ENCODE results near the gene LEFTY1.
A peak's percentile ranks its signal among the peaks of the same experiment; 100 is the strongest.
"Not testable (repeated sequence)": the region's sequence is repeated elsewhere in the genome, so short reads cannot be mapped to it uniquely, and the experiment has no call there.

Gene LEFTY1

GRCh38 chr1:225842788-225843425, 46.0 kb downstream of the LEFTY1 start:
- H3K36me3 Mint-ChIP-seq: no peaks in the 10 kb centered on the region
- peaks cover 38% of the 10 kb centered on the region for H3K4me1 Mint-ChIP-seq
- H3K4me3 Mint-ChIP-seq: no peak overlapping the region
- no peaks in the 10 kb centered on the region for H3K9me3 Mint-ChIP-seq
- peak overlapping the region; percentile 20 for H3K27ac Mint-ChIP-seq
- no peaks in the 10 kb centered on the region for H3K27me3 Mint-ChIP-seq

DNA sequence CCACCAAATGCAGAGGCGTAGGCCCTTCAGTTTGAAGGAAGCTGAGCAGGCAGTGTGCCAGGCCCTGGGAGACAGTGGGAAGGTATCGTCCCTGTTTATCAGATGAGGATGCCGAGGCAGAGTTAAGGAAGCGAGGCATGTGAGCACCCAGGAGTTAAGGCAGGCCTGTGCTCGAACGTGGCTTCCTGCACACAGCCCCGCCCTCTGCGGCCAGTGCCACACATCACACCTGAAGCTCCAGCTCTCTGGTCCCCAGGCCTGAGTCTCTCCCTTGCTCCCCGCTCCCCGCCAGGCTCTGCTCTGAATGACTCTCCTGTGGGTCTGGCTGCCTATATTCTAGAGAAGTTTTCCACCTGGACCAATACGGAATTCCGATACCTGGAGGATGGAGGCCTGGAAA, 46.9 kb downstream of the LEFTY1 start:
- no peak overlapping the region for H3K4me3 Mint-ChIP-seq
- H3K4me1 Mint-ChIP-seq: peaks cover 31% of the 10 kb centered on the region
- no peaks in the 10 kb centered on the region for H3K36me3 Mint-ChIP-seq
- H3K27me3 Mint-ChIP-seq: no peaks in the 10 kb centered on the region
- peak overlapping the region; percentile 46 for H3K27ac Mint-ChIP-seq
- no peaks in the 10 kb centered on the region for H3K9me3 Mint-ChIP-seq

- no peaks in the 10 kb centered on the region for H3K27me3 Mint-ChIP-seq
- H3K27ac Mint-ChIP-seq: peak overlapping the region; percentile 76
- H3K4me1 Mint-ChIP-seq: peaks cover 29% of the 10 kb centered on the region
- no peaks in the 10 kb centered on the region for H3K9me3 Mint-ChIP-seq
- no peaks in the 10 kb centered on the region for H3K36me3 Mint-ChIP-seq
- H3K4me3 Mint-ChIP-seq: no peak overlapping the region
Measured at GRCh38 chr1:225840713-225841112, 48.2 kb downstream of the LEFTY1 start.

DNA sequence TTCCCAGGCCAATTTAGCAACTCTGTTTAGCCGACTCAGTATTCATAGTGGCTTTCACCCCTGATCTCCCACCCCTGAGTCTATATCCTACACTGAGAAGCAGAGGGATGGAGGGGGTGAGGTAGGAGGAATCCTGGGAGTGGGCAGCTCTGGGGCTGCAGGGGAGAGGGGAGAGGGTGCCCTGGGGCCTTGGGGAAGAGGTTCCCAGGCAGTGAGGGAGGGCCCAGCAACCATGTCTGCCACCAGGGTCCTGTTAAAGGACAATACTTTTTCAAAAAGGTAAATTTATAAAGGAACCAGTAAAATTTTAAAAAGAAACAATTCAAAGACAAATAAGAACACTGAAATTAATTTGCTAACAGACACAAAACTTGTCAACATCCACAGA, 48.7 kb downstream of the LEFTY1 start:
- Mint-ChIP-seq H3K4me3 (no peak overlapping the region), H3K4me1 (peaks cover 29% of the 10 kb centered on the region)

DNA sequence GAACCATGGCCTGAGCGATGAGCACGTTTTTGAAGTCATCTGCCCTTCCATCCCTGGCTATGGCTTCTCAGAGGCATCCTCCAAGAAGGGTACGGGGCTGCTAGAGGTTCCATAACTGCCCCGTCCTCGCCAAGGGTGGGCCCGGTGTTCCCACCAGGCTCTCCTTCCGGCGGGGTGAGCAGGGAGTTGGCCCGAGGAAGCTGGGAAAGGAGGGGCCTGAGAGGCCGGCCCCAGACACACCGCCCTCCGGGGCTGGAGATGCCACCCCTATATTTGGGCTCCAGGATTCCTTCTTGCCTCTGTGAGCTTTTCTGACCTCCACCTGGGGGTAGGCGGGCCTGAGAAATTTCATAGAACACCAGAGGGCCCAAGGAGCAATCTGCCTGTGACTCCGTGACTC, 50.2 kb downstream of the LEFTY1 start:
- Mint-ChIP-seq H3K36me3 (no peaks in the 10 kb centered on the region), H3K4me3 (no peak overlapping the region), H3K4me1 (peaks cover 29% of the 10 kb centered on the region), H3K9me3 (no peaks in the 10 kb centered on the region), H3K27ac (peak overlapping the region; percentile 30), H3K27me3 (no peaks in the 10 kb centered on the region)

More for the DNA sequence above, 48.7 kb downstream of the LEFTY1 start:
- no peaks in the 10 kb centered on the region for H3K36me3 Mint-ChIP-seq
- no peaks in the 10 kb centered on the region for H3K27me3 Mint-ChIP-seq
- no peaks in the 10 kb centered on the region for H3K9me3 Mint-ChIP-seq
- peak overlapping the region; percentile 23 for H3K27ac Mint-ChIP-seq

- H3K36me3 Mint-ChIP-seq, H3K27me3 Mint-ChIP-seq, H3K4me3 Mint-ChIP-seq, H3K9me3 Mint-ChIP-seq: not testable (repeated sequence)
- Mint-ChIP-seq H3K4me1 (peaks cover 20% of the 10 kb centered on the region), H3K27ac (peak overlapping the region; percentile 55)
Measured at GRCh38 chr1:225836296-225836695, 52.6 kb downstream of the LEFTY1 start.
